Upper lobe of right lung (tissue), 1 donor: ENCODE data around the gene GYS2. TPM values are rescaled to one million over a fixed set of nuclear protein-coding genes. Genes with fewer than 3 reads are reported as not detected.

ENCODE experiments used
- ATAC-seq: fragments of 200-7000 bp; cut with Tn5 transposase; one replicate; pipeline ENCODE4 v1.9.1; 2020; ENCODE audit warnings: mild to moderate bottlenecking, moderate library complexity
- DNase-seq: peaks from one replicate; pipeline ENCODE4 v3.0.0-alpha.2; 2020
- H3K27ac ChIP-seq: fragments of 200-600 bp; one replicate; pipeline ENCODE4 v1.8.0; 2022
- H3K27me3 ChIP-seq: fragments of 200-600 bp; one replicate; pipeline ENCODE4 v1.8.0; 2022; ENCODE audit warnings: mild to moderate bottlenecking
- H3K36me3 ChIP-seq: fragments of 200-600 bp; one replicate; pipeline ENCODE4 v1.8.0; 2022
- H3K4me1 ChIP-seq: fragments of 200-600 bp; one replicate; pipeline ENCODE4 v1.8.0; 2022
- H3K4me3 ChIP-seq: fragments of 200-600 bp; one replicate; pipeline ENCODE4 v1.8.0; 2022; ENCODE audit warnings: mild to moderate bottlenecking
- H3K9me3 ChIP-seq: fragments of 200-600 bp; one replicate; pipeline ENCODE4 v1.8.0; 2022
- CTCF ChIP-seq: fragments of 200-600 bp; IDR thresholded peaks from one replicate; pipeline ENCODE4 v1.8.0; 2022; ENCODE audit warnings: antibody characterized with exemption
- intact Hi-C: fragments of 100-400 bp; cut with DNase I; formaldehyde crosslinking; loops from one replicate; pipeline ENCODE4 v1.11.0; 2022
- long read RNA-seq: library from polyadenylated mRNA; unstranded; transcript quantifications from one replicate; pipeline ENCODE4 v2.0.0, GENCODE V29; 2021
- total RNA-seq: library from RNA; stranded (reverse); fragmentation: NEBNext Ultra II Directional; extraction: Animal tissue kit (Norgen Biotek cat#: 25700); gene quantifications from one replicate; pipeline ENCODE4 v1.2.1, GENCODE V29; 2021
- donor health status: DM: no; HTN: yes; CAD: no; lungs with severe emphysema.

The GYS2 gene
- not detected for total RNA-seq
- long read RNA-seq: 0 reads

DNA sequence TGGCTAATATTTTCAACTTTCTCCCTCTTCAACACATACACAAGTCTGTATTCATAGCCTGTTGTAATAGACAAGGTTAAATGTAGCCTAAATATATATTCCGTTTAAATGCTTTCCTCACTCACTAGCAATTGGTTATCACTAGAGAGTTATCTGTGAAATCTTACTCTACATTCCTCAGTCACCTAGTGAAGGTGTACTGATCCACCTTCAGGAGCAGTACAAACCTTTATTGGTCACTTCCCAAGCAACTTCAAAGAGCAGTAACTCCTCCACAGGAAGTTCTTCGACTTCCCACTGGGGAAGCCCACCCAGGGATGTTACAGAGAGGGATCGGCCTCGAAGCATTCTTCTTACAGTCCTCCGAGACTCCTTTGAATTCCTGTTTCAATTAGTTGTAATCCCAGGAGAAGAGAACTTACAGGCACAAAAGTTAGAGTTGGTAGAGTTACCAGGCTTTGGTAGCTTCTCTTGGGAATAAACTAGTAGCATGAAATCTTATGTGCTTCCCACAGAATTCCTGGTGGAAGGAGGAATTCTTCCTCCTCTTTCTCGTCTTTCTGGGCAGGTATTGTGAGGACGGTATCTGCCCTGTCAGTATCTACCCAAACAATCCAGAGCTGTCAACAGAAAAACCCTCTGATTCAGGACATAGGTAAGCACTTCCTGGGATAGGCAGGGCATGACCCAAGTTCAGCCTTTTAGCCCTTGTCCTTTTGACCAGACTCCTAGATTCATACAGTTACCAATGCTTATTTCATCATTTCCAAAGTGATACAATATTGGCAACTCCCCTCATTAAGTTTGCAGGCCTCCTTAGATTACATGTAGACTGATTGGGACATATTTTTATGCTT is at the start of gene GYS2:
GYS2 (minus strand) TSS at position 603 of the 857 bp plus-strand sequence; CDS start at position 348, 255 bp downstream.
- Histone ChIP-seq H3K4me1 (no peaks in the 10 kb centered on the region), H3K27me3 (no peaks in the 10 kb centered on the region), H3K36me3 (no peaks in the 10 kb centered on the region), H3K27ac (no peak within 1 kb of the TSS), H3K9me3 (no peaks in the 10 kb centered on the region), H3K4me3 (no peak within 1 kb of the TSS)
- ATAC-seq: no peak
- no peak for TF ChIP-seq CTCF
- intact Hi-C loops: no loop called here
- DNase-seq: no peak

GRCh38 chr12:21651821-21652220 is 47.2 kb upstream of the GYS2 start:
- Histone ChIP-seq H3K27ac (no peak overlapping the region), H3K36me3 (peaks cover 55% of the 10 kb centered on the region), H3K4me3 (no peak overlapping the region), H3K4me1 (peaks cover 22% of the 10 kb centered on the region), H3K27me3 (no peaks in the 10 kb centered on the region), H3K9me3 (no peaks in the 10 kb centered on the region)
- DNase-seq: no peak
- no peak for ATAC-seq
- intact Hi-C loops: no loop called here
- no peak for TF ChIP-seq CTCF

DNA sequence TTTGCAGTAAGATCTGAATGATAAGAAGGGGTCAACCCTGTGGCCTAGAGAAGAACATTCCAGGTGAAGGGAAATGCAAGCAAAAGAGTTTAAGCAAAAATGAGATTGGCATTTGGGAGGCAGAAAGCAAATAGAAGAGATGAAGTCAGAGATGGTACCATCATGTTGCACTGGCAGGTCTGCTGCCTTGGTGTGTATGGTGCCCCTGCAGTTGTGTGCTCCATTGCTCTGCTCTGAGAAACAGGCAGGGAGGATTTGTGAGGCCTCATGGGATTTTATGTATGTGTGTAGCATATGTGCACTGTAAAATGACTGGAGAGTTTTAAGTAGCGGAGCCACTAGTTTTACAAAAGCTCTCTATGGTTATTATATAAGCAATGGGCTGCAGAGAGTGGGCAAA is 46.4 kb upstream of the GYS2 start:
- Histone ChIP-seq H3K36me3 (peaks cover 63% of the 10 kb centered on the region), H3K27ac (no peak overlapping the region), H3K27me3 (no peaks in the 10 kb centered on the region), H3K4me3 (no peak overlapping the region), H3K9me3 (no peaks in the 10 kb centered on the region), H3K4me1 (peaks cover 15% of the 10 kb centered on the region)
- DNase-seq: no peak
- no peak for TF ChIP-seq CTCF
- no peak for ATAC-seq
- intact Hi-C loops: no loop called here

- DNase-seq (no peak), ATAC-seq (no peak)
- no peak for TF ChIP-seq CTCF
- Histone ChIP-seq H3K36me3 (peaks cover 78% of the 10 kb centered on the region), H3K27me3 (no peaks in the 10 kb centered on the region), H3K4me3 (no peak overlapping the region), H3K27ac (no peak overlapping the region), H3K9me3 (no peaks in the 10 kb centered on the region), H3K4me1 (peaks cover 4% of the 10 kb centered on the region)
- intact Hi-C loops: no loop called here
These were observed 44.4 kb upstream of the GYS2 start for GRCh38 chr12:21649034-21649433.

- Histone ChIP-seq H3K4me1 (peaks cover 4% of the 10 kb centered on the region), H3K36me3 (peaks cover 78% of the 10 kb centered on the region), H3K4me3 (no peak overlapping the region), H3K9me3 (no peaks in the 10 kb centered on the region), H3K27ac (no peak overlapping the region), H3K27me3 (no peaks in the 10 kb centered on the region)
- DNase-seq: no peak
- ATAC-seq: no peak
- TF ChIP-seq CTCF: no peak
- intact Hi-C loops: no loop called here
These were observed 43.7 kb upstream of the GYS2 start for GRCh38 chr12:21648378-21648777.
